ACHN (cell line): ENCODE results near the gene RIBC2.
A peak's percentile ranks its signal among the peaks of the same experiment; 100 is the strongest.
"Not testable (repeated sequence)": the region's sequence is repeated elsewhere in the genome, so short reads cannot be mapped to it uniquely, and the experiment has no call there.

Experiments used
- DNase-seq: peaks from one replicate; pipeline ENCODE4 v3.0.0-alpha.2; 2015
- in situ Hi-C: cut with HindIII; loops from 2 replicates; pipeline ENCODE4 v1.10.0; 2017; ENCODE audit warnings: low sequenced_read_pairs, low pct_ligation_motif_present, low pct_unique_long_range_greater_than_20kb

Gene RIBC2

GRCh38 chr22:45460288-45461109 lies 47.0 kb downstream of the RIBC2 start:
- DNase-seq: no peak
- in situ Hi-C loops: no loop called here

- in situ Hi-C loops: no loop called here
- DNase-seq: no peak
These were observed 48.7 kb downstream of the RIBC2 start for GRCh38 chr22:45462034-45462655.

- in situ Hi-C loops, DNase-seq: not testable (repeated sequence)
These were observed 50.2 kb downstream of the RIBC2 start for GRCh38 chr22:45463691-45464090.

GRCh38 chr22:45465633-45466032 lies 52.1 kb downstream of the RIBC2 start:
- in situ Hi-C loops: no loop called here
- DNase-seq: no peak

GRCh38 chr22:45468872-45469271 lies 55.4 kb downstream of the RIBC2 start:
- peak; percentile 54 for DNase-seq
- in situ Hi-C loops: no loop called here

GRCh38 chr22:45469281-45470073 lies 56.0 kb downstream of the RIBC2 start:
- in situ Hi-C loops: no loop called here
- no peak for DNase-seq

- no peak for DNase-seq
- in situ Hi-C loops: no loop called here
These were observed 57.4 kb downstream of the RIBC2 start for GRCh38 chr22:45470871-45471270.

GRCh38 chr22:45472426-45472825 lies 58.9 kb downstream of the RIBC2 start:
- DNase-seq: no peak
- in situ Hi-C loops: no loop called here

- in situ Hi-C loops: no loop called here
- DNase-seq: no peak
These were observed 60.2 kb downstream of the RIBC2 start for GRCh38 chr22:45473626-45474237.

- in situ Hi-C loops: no loop called here
These were observed 61.7 kb downstream of the RIBC2 start for GRCh38 chr22:45475063-45475747.

GRCh38 chr22:45475851-45476514 lies 62.5 kb downstream of the RIBC2 start:
- in situ Hi-C loops: no loop called here
- no peak for DNase-seq

More at GRCh38 chr22:45475063-45475747, 61.7 kb downstream of the RIBC2 start:
- no peak for DNase-seq

- DNase-seq: no peak
- in situ Hi-C loops: no loop called here
These were observed 63.3 kb downstream of the RIBC2 start for GRCh38 chr22:45476814-45477213.

GRCh38 chr22:45477366-45478107 lies 64.0 kb downstream of the RIBC2 start:
- in situ Hi-C loops: no loop called here
- no peak for DNase-seq

GRCh38 chr22:45478108-45478771 lies 64.7 kb downstream of the RIBC2 start:
- in situ Hi-C loops: no loop called here
- no peak for DNase-seq

GRCh38 chr22:45480717-45481116 lies 67.2 kb downstream of the RIBC2 start:
- no peak for DNase-seq
- in situ Hi-C loops: no loop called here

GRCh38 chr22:45481661-45482060 lies 68.2 kb downstream of the RIBC2 start:
- DNase-seq: no peak
- in situ Hi-C loops: no loop called here
